CD4-positive, alpha-beta T cell treated with Interleukin-21 for 1 hour (primary cell): ENCODE data around the gene KLHL25.

ENCODE experiments used
- DNase-seq: peaks from one replicate; pipeline ENCODE4 v3.0.0-alpha.2; 2020

The KLHL25 gene

GRCh38 chr15:85746641-85747040 lies 48.1 kb downstream of the KLHL25 start:
- DNase-seq, result no peak

- DNase-seq, result no peak
Measured at GRCh38 chr15:85745525-85746150, 49.1 kb downstream of the KLHL25 start.

- no peak for DNase-seq
Measured at GRCh38 chr15:85745023-85745422, 49.7 kb downstream of the KLHL25 start.

GRCh38 chr15:85744579-85744978 lies 50.1 kb downstream of the KLHL25 start:
- no peak for DNase-seq

GRCh38 chr15:85743392-85744055 lies 51.2 kb downstream of the KLHL25 start:
- DNase-seq, result no peak

- DNase-seq, result no peak
Measured at GRCh38 chr15:85742186-85742821, 52.4 kb downstream of the KLHL25 start.

- DNase-seq, result no peak
Measured at GRCh38 chr15:85741662-85742061, 53.1 kb downstream of the KLHL25 start.

GRCh38 chr15:85741021-85741421 lies 53.7 kb downstream of the KLHL25 start:
- DNase-seq, result no peak

- DNase-seq, result no peak
Measured at GRCh38 chr15:85737061-85737460, 57.7 kb downstream of the KLHL25 start.

GRCh38 chr15:85733416-85733815 lies 61.3 kb downstream of the KLHL25 start:
- DNase-seq, result no peak

GRCh38 chr15:85730001-85730820 lies 64.5 kb downstream of the KLHL25 start:
- DNase-seq, result peak; percentile 77

- no peak for DNase-seq
Measured at GRCh38 chr15:85727068-85727467, 67.7 kb downstream of the KLHL25 start.

- DNase-seq, result no peak
Measured at GRCh38 chr15:85726454-85726853, 68.3 kb downstream of the KLHL25 start.

GRCh38 chr15:85725564-85725963 lies 69.2 kb downstream of the KLHL25 start:
- DNase-seq, result no peak

- DNase-seq, result no peak
Measured at GRCh38 chr15:85725019-85725418, 69.7 kb downstream of the KLHL25 start.

GRCh38 chr15:85723960-85724945 lies 70.5 kb downstream of the KLHL25 start:
- peak; percentile 69 for DNase-seq

- no peak for DNase-seq
Measured at GRCh38 chr15:85722374-85723152, 72.2 kb downstream of the KLHL25 start.

- no peak for DNase-seq
Measured at GRCh38 chr15:85718981-85719380, 75.7 kb downstream of the KLHL25 start.

- DNase-seq, result no peak
Measured at GRCh38 chr15:85718271-85718971, 76.3 kb downstream of the KLHL25 start.

- no peak for DNase-seq
Measured at GRCh38 chr15:85717212-85717611, 77.5 kb downstream of the KLHL25 start.

GRCh38 chr15:85716261-85716660 lies 78.5 kb downstream of the KLHL25 start:
- DNase-seq, result no peak
